Measurements from ENCODE around the gene TSHZ2.

TSHZ2 gene

GRCh38 chr20:53032478-53032932, 60.3 kb downstream of the TSHZ2 start:
- no peak for DNase-seq

GRCh38 chr20:53033176-53033575, 61.0 kb downstream of the TSHZ2 start:
- DNase-seq, result no peak

GRCh38 chr20:53034899-53035298, 62.7 kb downstream of the TSHZ2 start:
- DNase-seq, result no peak

- DNase-seq, result no peak
Observed at GRCh38 chr20:53036992-53037391, 64.8 kb downstream of the TSHZ2 start.

- no peak for DNase-seq
Observed at GRCh38 chr20:53037621-53038020, 65.5 kb downstream of the TSHZ2 start.

- no peak for DNase-seq
Observed at GRCh38 chr20:53038299-53038698, 66.1 kb downstream of the TSHZ2 start.

GRCh38 chr20:53040693-53041589, 68.8 kb downstream of the TSHZ2 start:
- no peak for DNase-seq

- no peak for DNase-seq
Observed at GRCh38 chr20:53042521-53042920, 70.4 kb downstream of the TSHZ2 start.

- no peak for DNase-seq
Observed at GRCh38 chr20:53044296-53044695, 72.1 kb downstream of the TSHZ2 start.

GRCh38 chr20:53045941-53046340, 73.8 kb downstream of the TSHZ2 start:
- DNase-seq, result no peak

- no peak for DNase-seq
Observed at GRCh38 chr20:53047203-53047602, 75.0 kb downstream of the TSHZ2 start.

GRCh38 chr20:53048387-53048786, 76.2 kb downstream of the TSHZ2 start:
- no peak for DNase-seq

GRCh38 chr20:53050338-53050737, 78.2 kb downstream of the TSHZ2 start:
- no peak for DNase-seq

GRCh38 chr20:53052380-53052779, 80.2 kb downstream of the TSHZ2 start:
- no peak for DNase-seq

- no peak for DNase-seq
Observed at GRCh38 chr20:53053595-53053994, 81.4 kb downstream of the TSHZ2 start.

GRCh38 chr20:53055367-53056067, 83.4 kb downstream of the TSHZ2 start:
- no peak for DNase-seq

- DNase-seq, result no peak
Observed at GRCh38 chr20:53057579-53057978, 85.4 kb downstream of the TSHZ2 start.

- DNase-seq, result no peak
Observed at GRCh38 chr20:53059848-53060247, 87.7 kb downstream of the TSHZ2 start.

GRCh38 chr20:53061192-53062108, 89.3 kb downstream of the TSHZ2 start:
- DNase-seq, result no peak

GRCh38 chr20:53064935-53065334, 92.8 kb downstream of the TSHZ2 start:
- DNase-seq, result no peak

GRCh38 chr20:53068241-53068640, 96.1 kb downstream of the TSHZ2 start:
- no peak for DNase-seq

- DNase-seq, result no peak
Observed at GRCh38 chr20:53069132-53069531, 97.0 kb downstream of the TSHZ2 start.

GRCh38 chr20:53070224-53070623, 98.1 kb downstream of the TSHZ2 start:
- DNase-seq, result no peak

All from stimulated activated CD4-positive, alpha-beta T cell treated with anti-CD3 and anti-CD28 coated beads, Interleukin-12 subunit alpha, Interleukin-12 subunit beta, amount 100 ng/mL, for 4 hours (primary cell).